ENCODE data around the gene PAPSS1. TPM values are rescaled to one million over a fixed set of nuclear protein-coding genes. Genes with fewer than 3 reads are reported as not detected.
"Not testable (repeated sequence)": the region's sequence is repeated elsewhere in the genome, so short reads cannot be mapped to it uniquely, and the experiment has no call there.

The PAPSS1 gene
- total RNA-seq, 1 donor from 2014 or later, result 5.3 TPM

GRCh38 chr4:107726131-107726925 lies 6.3 kb upstream of the PAPSS1 start:
- not testable (repeated sequence) for ATAC-seq; DNase-seq (ENCODE audit: low spot score)

- ATAC-seq (no peak), DNase-seq (ENCODE audit: low spot score) (no peak)
Observed at GRCh38 chr4:107725281-107725859, 5.3 kb upstream of the PAPSS1 start.

- not testable (repeated sequence) for ATAC-seq; DNase-seq (ENCODE audit: low spot score)
Observed at GRCh38 chr4:107723331-107723730, 3.3 kb upstream of the PAPSS1 start.

- DNase-seq (ENCODE audit: low spot score), result no peak
- no peak for ATAC-seq
Observed at GRCh38 chr4:107721436-107722100, 1.5 kb upstream of the PAPSS1 start.

- DNase-seq (ENCODE audit: low spot score) (no peak), ATAC-seq (no peak)
Observed at GRCh38 chr4:107719207-107719921, 670 bp downstream of the PAPSS1 start.

GRCh38 chr4:107718351-107718965 lies 1.6 kb downstream of the PAPSS1 start:
- no peak for DNase-seq (ENCODE audit: low spot score)
- ATAC-seq, result no peak

- ATAC-seq, result no peak
Observed at GRCh38 chr4:107714256-107714655, 5.8 kb downstream of the PAPSS1 start.

GRCh38 chr4:107712236-107712635 lies 7.8 kb downstream of the PAPSS1 start:
- ATAC-seq (no peak), DNase-seq (ENCODE audit: low spot score) (no peak)

More at GRCh38 chr4:107714256-107714655, 5.8 kb downstream of the PAPSS1 start:
- no peak for DNase-seq (ENCODE audit: low spot score)

GRCh38 chr4:107711831-107712230 lies 8.2 kb downstream of the PAPSS1 start:
- no peak for ATAC-seq
- no peak for DNase-seq (ENCODE audit: low spot score)

- DNase-seq (ENCODE audit: low spot score) (no peak), ATAC-seq (no peak)
Observed at GRCh38 chr4:107710493-107711459, 9.3 kb downstream of the PAPSS1 start.

- ATAC-seq, result no peak
- no peak for DNase-seq (ENCODE audit: low spot score)
Observed at GRCh38 chr4:107709916-107710315, 10.1 kb downstream of the PAPSS1 start.

GRCh38 chr4:107708225-107708624 lies 11.8 kb downstream of the PAPSS1 start:
- no peak for ATAC-seq
- no peak for DNase-seq (ENCODE audit: low spot score)

- ATAC-seq (no peak), DNase-seq (ENCODE audit: low spot score) (no peak)
Observed at GRCh38 chr4:107705742-107706556, 14.1 kb downstream of the PAPSS1 start.

GRCh38 chr4:107701565-107701964 lies 18.5 kb downstream of the PAPSS1 start:
- DNase-seq (ENCODE audit: low spot score) (no peak), ATAC-seq (no peak)

- ATAC-seq (no peak), DNase-seq (ENCODE audit: low spot score) (no peak)
Observed at GRCh38 chr4:107699466-107700206, 20.4 kb downstream of the PAPSS1 start.

- ATAC-seq; DNase-seq (ENCODE audit: low spot score): not testable (repeated sequence)
Observed at GRCh38 chr4:107696187-107696586, 23.8 kb downstream of the PAPSS1 start.

GRCh38 chr4:107693132-107693531 lies 26.9 kb downstream of the PAPSS1 start:
- ATAC-seq (no peak), DNase-seq (ENCODE audit: low spot score) (no peak)

GRCh38 chr4:107692202-107692601 lies 27.8 kb downstream of the PAPSS1 start:
- ATAC-seq (no peak), DNase-seq (ENCODE audit: low spot score) (no peak)
